HUES6 (cell line): ENCODE results near the gene CDX1.

ENCODE experiments used
- H3K27ac ChIP-seq: 2 replicates; pipeline ENCODE4 v1.7.0; 2013; ENCODE audit warnings: low read depth, mild to moderate bottlenecking, low read length, inconsistent platforms
- H3K27me3 ChIP-seq: 2 replicates; pipeline ENCODE4 v1.6.1; 2013; ENCODE audit warnings: low read length; ENCODE audit not compliant: control insufficient read depth, insufficient read depth
- H3K36me3 ChIP-seq: 2 replicates; pipeline ENCODE4 v1.6.1; 2013; ENCODE audit warnings: low read length; ENCODE audit not compliant: control insufficient read depth, insufficient read depth
- H3K4me1 ChIP-seq: 2 replicates; pipeline ENCODE4 v1.6.1; 2013; ENCODE audit warnings: low read length; ENCODE audit not compliant: control insufficient read depth, insufficient read depth
- H3K4me3 ChIP-seq: 2 replicates; pipeline ENCODE4 v1.5.1; 2013; ENCODE audit warnings: low read depth, low read length
- H3K9ac ChIP-seq: one replicate; pipeline ENCODE4 v1.6.1; 2013; ENCODE audit warnings: mild to moderate bottlenecking, low read length
- H3K9me3 ChIP-seq: 2 replicates; pipeline ENCODE4 v1.6.1; 2013; ENCODE audit warnings: low read depth, low read length; ENCODE audit not compliant: control insufficient read depth, insufficient read depth

CDX1 gene

DNA sequence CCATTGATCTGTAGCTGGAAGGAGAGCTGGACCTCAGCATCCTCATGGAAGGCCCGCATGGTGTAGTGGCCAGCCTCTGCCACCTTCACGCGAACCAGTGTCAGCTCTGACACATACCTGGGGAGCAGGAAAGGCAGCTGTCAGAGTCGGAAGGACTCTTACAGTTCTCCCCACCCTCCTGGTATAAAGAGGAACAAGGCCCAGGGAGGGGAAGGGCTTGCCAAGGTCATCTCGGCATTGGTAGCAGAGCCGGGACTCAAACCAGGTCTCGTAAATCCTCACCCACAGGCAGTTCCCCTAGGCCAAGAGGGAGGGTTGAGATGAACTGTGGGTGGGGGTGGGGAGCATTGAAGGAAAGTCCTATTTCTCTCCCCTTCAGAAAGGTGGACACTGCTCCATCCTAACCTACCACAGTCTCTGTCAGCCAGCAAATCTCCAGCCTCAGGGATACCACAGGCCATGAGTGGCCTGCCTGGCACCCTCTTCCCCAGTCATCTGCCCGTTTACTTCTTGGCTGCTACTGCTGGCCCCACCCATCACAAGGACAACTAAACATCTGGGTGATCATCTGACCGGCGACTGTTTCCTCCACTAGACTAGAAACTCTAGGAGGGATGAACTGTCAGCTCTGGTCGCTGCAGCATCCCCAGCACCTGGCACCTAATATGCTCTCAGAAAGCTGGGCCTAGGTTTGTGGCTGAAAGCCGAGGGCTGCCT is 34.4 kb upstream of the CDX1 start:
- Histone ChIP-seq H3K9ac (no peak overlapping the region), H3K27me3 (peaks cover 36% of the 10 kb centered on the region), H3K4me3 (no peak overlapping the region), H3K9me3 (no peaks in the 10 kb centered on the region), H3K36me3 (peaks cover 10% of the 10 kb centered on the region; the same call in 1 of the 2 replicates), H3K27ac (no peak overlapping the region), H3K4me1 (peaks cover 52% of the 10 kb centered on the region)

GRCh38 chr5:150132740-150133139 is 33.8 kb upstream of the CDX1 start:
- Histone ChIP-seq H3K9ac (no peak overlapping the region), H3K4me3 (no peak overlapping the region)

GRCh38 chr5:150133581-150134197 is 32.9 kb upstream of the CDX1 start:
- Histone ChIP-seq H3K27me3 (peaks cover 36% of the 10 kb centered on the region), H3K9me3 (no peaks in the 10 kb centered on the region), H3K27ac (no peak overlapping the region), H3K9ac (no peak overlapping the region), H3K4me1 (peaks cover 68% of the 10 kb centered on the region), H3K4me3 (no peak overlapping the region), H3K36me3 (peaks cover 10% of the 10 kb centered on the region; the same call in 1 of the 2 replicates)

More at GRCh38 chr5:150132740-150133139, 33.8 kb upstream of the CDX1 start:
- Histone ChIP-seq H3K4me1 (peaks cover 58% of the 10 kb centered on the region), H3K27me3 (peaks cover 36% of the 10 kb centered on the region), H3K9me3 (no peaks in the 10 kb centered on the region), H3K27ac (no peak overlapping the region), H3K36me3 (peaks cover 10% of the 10 kb centered on the region; the same call in 1 of the 2 replicates)

- Histone ChIP-seq H3K4me3 (no peak overlapping the region), H3K4me1 (peaks cover 73% of the 10 kb centered on the region), H3K9me3 (no peaks in the 10 kb centered on the region), H3K36me3 (peaks cover 6% of the 10 kb centered on the region; the same call in 1 of the 2 replicates), H3K9ac (no peak overlapping the region), H3K27me3 (peaks cover 36% of the 10 kb centered on the region), H3K27ac (no peak overlapping the region)
These were observed 32.4 kb upstream of the CDX1 start for GRCh38 chr5:150134198-150134588.

GRCh38 chr5:150135557-150136304 is 30.8 kb upstream of the CDX1 start:
- H3K36me3 ChIP-seq: no peaks in the 10 kb centered on the region; the same call in 1 of the 2 replicates
- H3K4me3 ChIP-seq: no peak overlapping the region
- peaks cover 30% of the 10 kb centered on the region for H3K27me3 ChIP-seq
- H3K27ac ChIP-seq: no peak overlapping the region
- H3K4me1 ChIP-seq: peaks cover 73% of the 10 kb centered on the region
- H3K9ac ChIP-seq: peak overlapping the region; percentile 17
- H3K9me3 ChIP-seq: no peaks in the 10 kb centered on the region

- peak overlapping the region; percentile 29; the same call in 1 of the 2 replicates for H3K27ac ChIP-seq
- H3K9me3 ChIP-seq: no peaks in the 10 kb centered on the region
- peaks cover 73% of the 10 kb centered on the region for H3K4me1 ChIP-seq
- no peaks in the 10 kb centered on the region; the same call in 1 of the 2 replicates for H3K36me3 ChIP-seq
- H3K4me3 ChIP-seq: no peak overlapping the region
- H3K9ac ChIP-seq: peak overlapping the region; percentile 67
- H3K27me3 ChIP-seq: peaks cover 26% of the 10 kb centered on the region
These were observed 30.0 kb upstream of the CDX1 start for GRCh38 chr5:150136305-150137167.

GRCh38 chr5:150137168-150137957 is 29.2 kb upstream of the CDX1 start:
- Histone ChIP-seq H3K27me3 (peaks cover 17% of the 10 kb centered on the region), H3K36me3 (no peaks in the 10 kb centered on the region; the same call in 1 of the 2 replicates), H3K9ac (peak overlapping the region; percentile 72), H3K9me3 (no peaks in the 10 kb centered on the region), H3K4me1 (peaks cover 73% of the 10 kb centered on the region), H3K4me3 (no peak overlapping the region), H3K27ac (peak overlapping the region; percentile 42; the same call in 1 of the 2 replicates)

- Histone ChIP-seq H3K9me3 (no peaks in the 10 kb centered on the region), H3K9ac (peak overlapping the region; percentile 72), H3K4me1 (peaks cover 71% of the 10 kb centered on the region), H3K27ac (peak overlapping the region; percentile 76; the same call in 1 of the 2 replicates), H3K36me3 (no peaks in the 10 kb centered on the region; the same call in 1 of the 2 replicates), H3K4me3 (no peak overlapping the region; the same call in 1 of the 2 replicates), H3K27me3 (peaks cover 17% of the 10 kb centered on the region)
These were observed 28.6 kb upstream of the CDX1 start for GRCh38 chr5:150137997-150138396.

GRCh38 chr5:150138551-150139265 is 27.9 kb upstream of the CDX1 start:
- Histone ChIP-seq H3K27ac (peak overlapping the region; percentile 76; the same call in 1 of the 2 replicates), H3K4me3 (no peak overlapping the region; the same call in 1 of the 2 replicates), H3K27me3 (peaks cover 13% of the 10 kb centered on the region; the same call in 1 of the 2 replicates), H3K36me3 (no peaks in the 10 kb centered on the region; the same call in 1 of the 2 replicates), H3K9ac (peak overlapping the region; percentile 72), H3K9me3 (no peaks in the 10 kb centered on the region), H3K4me1 (peaks cover 77% of the 10 kb centered on the region)
